Activated CD8-positive, alpha-beta T cell treated with anti-CD3 and anti-CD28 coated beads for 36 hours (primary cell): ENCODE measurements around the gene CD163. TPM values are rescaled to one million over a fixed set of nuclear protein-coding genes. Genes with fewer than 3 reads are reported as not detected.
"Not testable (repeated sequence)": the region's sequence is repeated elsewhere in the genome, so short reads cannot be mapped to it uniquely, and the experiment has no call there.

ENCODE experiments used
- ATAC-seq: fragments of 200-7000 bp; cut with Tn5 transposase; one replicate; pipeline ENCODE4 v1.10.0; 2021; ENCODE audit warnings: mild to moderate bottlenecking, moderate library complexity
- CTCF ChIA-PET: fragments of 350-600 bp; sonication (Branson Sonifier 250); formaldehyde crosslinking; loops from one replicate; lab custom pipeline; 2021; ENCODE audit warnings: antibody characterized with exemption; lab: Charles Lee
- POLR2A ChIA-PET: fragments of 350-600 bp; sonication (Branson Sonifier 250); formaldehyde crosslinking; loops from one replicate; lab custom pipeline; 2021; ENCODE audit warnings: antibody characterized with exemption; lab: Charles Lee
- DNase-seq: peaks from one replicate; pipeline ENCODE4 v3.0.0-alpha.2; 2020
- H3K27ac Mint-ChIP-seq: one replicate; pipeline ENCODE4 v1.8.0; 2021; ENCODE audit warnings: mild to moderate bottlenecking, mixed read lengths
- H3K27me3 Mint-ChIP-seq: one replicate; pipeline ENCODE4 v1.8.0; 2021; ENCODE audit warnings: mixed read lengths
- H3K36me3 Mint-ChIP-seq: one replicate; pipeline ENCODE4 v1.8.0; 2021; ENCODE audit warnings: low read depth, mixed read lengths
- H3K4me1 Mint-ChIP-seq: one replicate; pipeline ENCODE4 v1.8.0; 2021; ENCODE audit warnings: low read depth, mixed read lengths
- H3K4me3 Mint-ChIP-seq: one replicate; pipeline ENCODE4 v1.8.0; 2021; ENCODE audit warnings: mild to moderate bottlenecking, moderate library complexity, mixed read lengths
- H3K9me3 Mint-ChIP-seq: one replicate; pipeline ENCODE4 v1.8.0; 2021; ENCODE audit warnings: mixed read lengths
- intact Hi-C: fragments of 100-400 bp; cut with micrococcal nuclease; formaldehyde crosslinking; loops from one replicate; pipeline ENCODE4 v1.10.0; 2022
- total RNA-seq, 2 experiments: library from RNA; stranded (reverse); gene quantifications; one replicate each; pipeline ENCODE4 v1.2.3, GENCODE V29; 2021
- TF ChIP-seq, protein P1 (sequence below): fragments of 200-600 bp; IDR thresholded peaks from one replicate; pipeline ENCODE4 v1.8.0; 2022; ENCODE audit warnings: antibody characterized with exemption, mild to moderate bottlenecking

Gene CD163
- not detected for total RNA-seq

DNA sequence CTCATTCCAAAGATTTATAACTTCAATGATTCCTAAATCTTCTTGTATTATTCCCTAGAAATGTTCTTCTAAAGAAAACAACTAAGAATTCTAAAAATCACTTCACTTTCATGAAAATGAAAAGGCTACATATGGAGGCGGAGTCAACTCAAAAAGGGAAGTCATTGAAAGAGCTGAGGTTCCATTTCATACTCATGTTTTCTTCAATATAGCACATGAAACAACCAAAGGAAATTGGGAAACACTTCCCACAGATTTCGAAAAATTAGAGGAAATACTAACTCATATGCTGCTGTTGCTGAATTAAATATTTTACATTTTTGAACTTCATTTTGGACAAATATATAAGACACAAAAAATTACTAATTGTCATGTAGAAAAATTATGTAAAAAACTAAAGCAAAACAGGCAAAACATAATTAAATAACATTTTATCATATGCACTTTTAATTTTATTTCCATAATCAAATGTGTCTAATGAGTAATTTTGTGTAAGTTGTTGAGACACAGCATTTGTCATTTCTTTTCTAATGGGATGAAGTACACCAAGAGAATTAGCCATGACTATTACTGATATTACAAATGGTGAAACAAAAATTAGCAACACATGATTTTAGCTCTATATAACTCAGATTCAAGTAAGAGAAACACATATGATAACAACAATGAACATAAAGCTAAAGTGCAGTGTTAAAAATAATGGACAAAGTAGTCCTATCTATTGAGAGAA, at the start of gene CD163:
Gene CD163 (minus strand): TSS at position 92 of the 730 bp plus-strand sequence. CDS start 87 bp downstream, at position 5.
- no peaks in the 10 kb centered on the region for H3K36me3 Mint-ChIP-seq
- TF ChIP-seq, protein P1, sequence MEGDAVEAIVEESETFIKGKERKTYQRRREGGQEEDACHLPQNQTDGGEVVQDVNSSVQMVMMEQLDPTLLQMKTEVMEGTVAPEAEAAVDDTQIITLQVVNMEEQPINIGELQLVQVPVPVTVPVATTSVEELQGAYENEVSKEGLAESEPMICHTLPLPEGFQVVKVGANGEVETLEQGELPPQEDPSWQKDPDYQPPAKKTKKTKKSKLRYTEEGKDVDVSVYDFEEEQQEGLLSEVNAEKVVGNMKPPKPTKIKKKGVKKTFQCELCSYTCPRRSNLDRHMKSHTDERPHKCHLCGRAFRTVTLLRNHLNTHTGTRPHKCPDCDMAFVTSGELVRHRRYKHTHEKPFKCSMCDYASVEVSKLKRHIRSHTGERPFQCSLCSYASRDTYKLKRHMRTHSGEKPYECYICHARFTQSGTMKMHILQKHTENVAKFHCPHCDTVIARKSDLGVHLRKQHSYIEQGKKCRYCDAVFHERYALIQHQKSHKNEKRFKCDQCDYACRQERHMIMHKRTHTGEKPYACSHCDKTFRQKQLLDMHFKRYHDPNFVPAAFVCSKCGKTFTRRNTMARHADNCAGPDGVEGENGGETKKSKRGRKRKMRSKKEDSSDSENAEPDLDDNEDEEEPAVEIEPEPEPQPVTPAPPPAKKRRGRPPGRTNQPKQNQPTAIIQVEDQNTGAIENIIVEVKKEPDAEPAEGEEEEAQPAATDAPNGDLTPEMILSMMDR, result no peak
- H3K9me3 Mint-ChIP-seq, result no peaks in the 10 kb centered on the region
- CTCF ChIA-PET, result no interaction called here
- intact Hi-C loops, result no loop called here
- no peaks in the 10 kb centered on the region for H3K4me1 Mint-ChIP-seq
- no peak within 1 kb of the TSS for H3K4me3 Mint-ChIP-seq
- H3K27me3 Mint-ChIP-seq, result peaks cover 12% of the 10 kb centered on the region
- ATAC-seq (no peak), DNase-seq (no peak)
- no peak within 1 kb of the TSS for H3K27ac Mint-ChIP-seq
- POLR2A ChIA-PET, result no interaction called here

DNA sequence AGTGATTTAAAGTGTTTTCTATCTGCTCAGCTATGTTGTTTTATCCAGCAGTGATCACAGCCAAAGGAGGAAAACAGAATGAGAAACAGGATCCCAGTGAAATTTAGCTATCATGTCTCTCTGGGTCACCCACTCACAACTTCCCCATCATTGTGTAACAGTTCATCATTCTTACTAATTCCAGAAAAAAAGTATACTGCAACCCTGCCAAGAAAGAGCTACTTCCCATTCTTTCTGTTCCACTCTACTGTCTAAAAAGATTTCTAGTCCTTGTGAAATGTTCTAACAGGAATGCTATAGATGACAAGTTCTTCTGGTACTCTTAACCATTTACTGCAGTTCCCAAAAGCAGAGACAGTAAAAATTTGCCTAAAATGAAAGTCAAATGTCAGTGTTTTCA, 39.2 kb upstream of the CD163 start:
- POLR2A ChIA-PET, result no interaction called here
- peaks cover 21% of the 10 kb centered on the region for H3K27me3 Mint-ChIP-seq
- TF ChIP-seq, protein P1, result no peak
- ATAC-seq (no peak), DNase-seq (no peak)
- CTCF ChIA-PET, result no interaction called here
- H3K4me3 Mint-ChIP-seq, result no peak overlapping the region
- no peaks in the 10 kb centered on the region for H3K4me1 Mint-ChIP-seq
- no peak overlapping the region for H3K27ac Mint-ChIP-seq
- no peaks in the 10 kb centered on the region for H3K9me3 Mint-ChIP-seq
- intact Hi-C loops, result no loop called here
- H3K36me3 Mint-ChIP-seq, result no peaks in the 10 kb centered on the region

DNA sequence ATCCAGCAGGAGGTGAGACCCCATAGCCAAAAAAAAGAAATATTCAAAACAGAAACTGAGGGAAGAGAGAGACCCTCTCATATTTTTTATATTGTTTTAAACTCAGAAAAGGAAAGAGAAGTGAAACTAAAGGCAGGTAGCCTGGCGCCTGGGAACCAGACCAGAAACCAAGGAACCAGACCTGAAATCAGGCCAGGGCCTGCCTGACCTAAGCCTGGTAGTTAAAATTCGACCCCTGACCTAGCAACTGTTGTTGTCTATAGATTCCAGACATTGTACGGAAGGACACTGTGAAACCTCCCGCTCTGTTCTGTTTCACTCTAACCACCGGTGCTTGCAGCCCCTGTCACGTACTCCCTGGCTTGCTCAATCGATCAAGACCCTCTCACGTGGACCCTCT, 38.5 kb upstream of the CD163 start:
- Mint-ChIP-seq H3K4me3 (no peak overlapping the region), H3K27me3 (peaks cover 17% of the 10 kb centered on the region), H3K4me1 (no peaks in the 10 kb centered on the region), H3K36me3 (no peaks in the 10 kb centered on the region), H3K9me3 (no peaks in the 10 kb centered on the region), H3K27ac (no peak overlapping the region)
- CTCF ChIA-PET, result no interaction called here
- DNase-seq (no peak), ATAC-seq (no peak)
- TF ChIP-seq, protein P1, result no peak
- intact Hi-C loops, result no loop called here
- POLR2A ChIA-PET, result no interaction called here

DNA sequence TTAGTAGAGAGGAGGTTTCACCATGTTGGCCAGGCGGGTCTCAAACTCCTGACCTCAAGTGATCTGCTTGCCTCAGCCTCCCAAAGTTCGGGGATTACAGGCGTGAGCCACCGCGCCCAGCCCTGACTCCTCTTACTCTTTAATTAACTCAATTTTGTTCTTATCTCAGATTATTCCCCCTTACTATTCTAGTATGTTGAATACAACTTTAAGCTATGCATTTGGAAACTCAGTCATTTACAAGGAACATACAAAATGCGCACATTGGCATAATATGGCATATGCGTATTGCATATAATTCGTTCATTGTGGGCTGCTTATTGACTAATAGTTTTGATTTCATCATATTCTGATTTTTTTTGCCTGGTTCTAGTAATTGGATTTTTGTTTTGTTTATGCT, 10.8 kb upstream of the CD163 start:
- TF ChIP-seq, protein P1, result no peak
- intact Hi-C loops, result no loop called here
- Mint-ChIP-seq H3K4me1 (no peaks in the 10 kb centered on the region), H3K36me3 (no peaks in the 10 kb centered on the region), H3K9me3 (no peaks in the 10 kb centered on the region), H3K27ac (no peak overlapping the region), H3K27me3 (peaks cover 4% of the 10 kb centered on the region), H3K4me3 (no peak overlapping the region)
- POLR2A ChIA-PET, result no interaction called here
- ATAC-seq (no peak), DNase-seq (no peak)
- CTCF ChIA-PET, result no interaction called here

DNA sequence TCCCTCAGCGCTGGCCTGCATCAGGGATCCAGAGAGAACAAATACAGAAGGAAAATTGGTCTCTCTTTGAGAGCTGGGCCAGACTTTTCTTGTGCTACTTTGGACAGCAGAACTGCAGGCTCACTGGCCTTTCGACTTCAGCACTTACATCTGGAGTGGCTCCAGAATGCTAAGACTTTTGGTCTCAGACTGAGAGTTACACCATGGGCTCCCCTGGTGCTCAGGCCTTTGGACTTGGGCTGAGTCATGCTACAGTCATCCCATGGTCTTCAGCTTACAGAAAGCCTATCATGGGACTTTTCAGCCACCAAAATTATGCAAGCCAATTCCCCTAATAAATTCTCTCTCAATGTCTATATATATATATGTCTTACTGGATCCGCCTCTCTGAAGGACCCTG, 9.0 kb upstream of the CD163 start:
- no peak overlapping the region for H3K4me3 Mint-ChIP-seq
- CTCF ChIA-PET, result no interaction called here
- ATAC-seq, result no peak

DNA sequence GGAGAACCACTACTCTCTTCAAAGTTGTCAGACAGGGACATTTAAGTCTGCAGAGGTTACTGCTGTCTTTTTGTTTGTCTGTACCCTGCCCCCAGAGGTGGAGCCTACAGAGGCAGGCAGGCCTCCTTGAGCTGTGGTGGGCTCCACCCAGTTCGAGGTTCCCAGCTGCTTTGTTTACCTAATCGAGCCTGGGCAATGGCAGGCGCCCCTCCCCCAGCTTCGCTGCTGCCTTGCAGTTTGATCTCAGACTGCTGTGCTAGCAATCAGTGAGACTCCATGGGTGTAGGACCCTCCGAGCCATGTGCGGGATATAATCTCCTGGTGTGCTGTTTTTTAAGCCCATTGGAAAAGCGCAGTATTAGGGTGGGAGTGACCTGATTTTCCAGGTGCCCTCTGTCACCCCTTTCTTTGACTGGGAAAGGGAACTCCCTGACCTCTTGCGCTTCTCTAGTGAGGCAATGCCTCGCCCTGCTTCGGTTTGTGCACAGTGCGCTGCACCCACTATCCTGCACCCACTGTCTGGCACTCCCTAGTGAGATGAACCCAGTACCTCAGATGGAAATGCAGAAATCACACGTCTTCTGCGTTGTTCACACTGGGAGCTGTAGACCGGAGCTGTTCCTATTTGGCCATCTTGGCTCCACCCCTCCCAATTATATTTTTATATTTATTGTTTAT, 6.4 kb upstream of the CD163 start:
- H3K4me3 Mint-ChIP-seq, CTCF ChIA-PET, H3K4me1 Mint-ChIP-seq, H3K36me3 Mint-ChIP-seq, DNase-seq, H3K9me3 Mint-ChIP-seq, H3K27ac Mint-ChIP-seq, ATAC-seq, intact Hi-C loops: not testable (repeated sequence)
- peaks cover 16% of the 10 kb centered on the region for H3K27me3 Mint-ChIP-seq
- POLR2A ChIA-PET, result interaction anchor here (0.6 kb wide), 1 partner anchor 12 kb away, joined by 3 read pairs; no protein-coding TSS in a partner anchor

More for the DNA sequence above, 9.0 kb upstream of the CD163 start:
- TF ChIP-seq, protein P1, result no peak
- H3K9me3 Mint-ChIP-seq, result no peaks in the 10 kb centered on the region
- no peak for DNase-seq
- no peaks in the 10 kb centered on the region for H3K4me1 Mint-ChIP-seq
- no peak overlapping the region for H3K27ac Mint-ChIP-seq
- intact Hi-C loops, result no loop called here
- no peaks in the 10 kb centered on the region for H3K36me3 Mint-ChIP-seq
- H3K27me3 Mint-ChIP-seq, result peaks cover 15% of the 10 kb centered on the region
- POLR2A ChIA-PET, result no interaction called here
